ENCODE results near the gene ACACB.
A peak's percentile ranks its signal among the peaks of the same experiment; 100 is the strongest.

Gene ACACB

DNA sequence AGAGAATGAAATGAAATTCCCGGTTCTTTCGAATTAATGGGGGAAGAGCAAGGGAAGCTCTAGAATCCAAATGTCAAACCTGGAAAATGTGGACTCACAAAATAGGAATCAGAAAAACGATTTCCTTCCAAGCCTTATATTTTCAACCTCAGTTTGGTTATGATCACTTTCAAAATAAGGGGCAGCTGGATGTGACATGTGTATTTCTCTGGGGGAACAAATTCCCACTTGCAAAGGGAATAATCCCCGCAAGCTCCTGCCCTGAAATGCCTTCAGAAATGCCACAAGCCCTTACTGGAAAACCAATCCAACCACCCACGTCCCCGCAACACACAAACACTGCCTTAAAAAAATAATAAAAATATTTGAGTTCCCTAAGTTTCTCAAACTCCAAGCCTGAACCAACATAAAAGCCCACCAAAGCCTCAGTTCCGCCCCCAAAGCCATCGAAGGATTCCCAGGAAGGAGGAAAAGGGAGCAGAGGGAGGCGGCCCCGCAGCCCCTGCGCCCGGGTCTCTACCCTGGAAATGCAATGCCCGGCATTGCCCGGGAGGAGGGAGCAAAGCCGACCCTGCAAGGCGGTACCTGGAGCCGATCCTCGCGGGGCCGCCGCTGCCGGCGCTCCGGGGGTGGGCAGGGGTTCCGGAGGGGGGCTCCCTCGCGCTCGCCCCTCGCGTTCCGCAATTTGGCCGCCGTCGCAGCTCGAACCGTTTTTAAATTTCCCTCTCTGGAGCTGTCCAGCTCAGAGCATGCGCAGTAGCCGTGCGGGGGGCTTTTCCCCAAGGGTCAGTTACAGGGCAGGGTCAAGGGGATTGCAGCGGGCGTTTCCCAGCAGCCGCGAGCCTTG lies 192.4 kb downstream of the ACACB start, which contains the start of gene FOXN4:
Gene FOXN4 (minus strand): TSS at position 751 of the 847 bp plus-strand sequence. CDS start 963 bp downstream, outside the sequence.
- DNase-seq, result no peak

DNA sequence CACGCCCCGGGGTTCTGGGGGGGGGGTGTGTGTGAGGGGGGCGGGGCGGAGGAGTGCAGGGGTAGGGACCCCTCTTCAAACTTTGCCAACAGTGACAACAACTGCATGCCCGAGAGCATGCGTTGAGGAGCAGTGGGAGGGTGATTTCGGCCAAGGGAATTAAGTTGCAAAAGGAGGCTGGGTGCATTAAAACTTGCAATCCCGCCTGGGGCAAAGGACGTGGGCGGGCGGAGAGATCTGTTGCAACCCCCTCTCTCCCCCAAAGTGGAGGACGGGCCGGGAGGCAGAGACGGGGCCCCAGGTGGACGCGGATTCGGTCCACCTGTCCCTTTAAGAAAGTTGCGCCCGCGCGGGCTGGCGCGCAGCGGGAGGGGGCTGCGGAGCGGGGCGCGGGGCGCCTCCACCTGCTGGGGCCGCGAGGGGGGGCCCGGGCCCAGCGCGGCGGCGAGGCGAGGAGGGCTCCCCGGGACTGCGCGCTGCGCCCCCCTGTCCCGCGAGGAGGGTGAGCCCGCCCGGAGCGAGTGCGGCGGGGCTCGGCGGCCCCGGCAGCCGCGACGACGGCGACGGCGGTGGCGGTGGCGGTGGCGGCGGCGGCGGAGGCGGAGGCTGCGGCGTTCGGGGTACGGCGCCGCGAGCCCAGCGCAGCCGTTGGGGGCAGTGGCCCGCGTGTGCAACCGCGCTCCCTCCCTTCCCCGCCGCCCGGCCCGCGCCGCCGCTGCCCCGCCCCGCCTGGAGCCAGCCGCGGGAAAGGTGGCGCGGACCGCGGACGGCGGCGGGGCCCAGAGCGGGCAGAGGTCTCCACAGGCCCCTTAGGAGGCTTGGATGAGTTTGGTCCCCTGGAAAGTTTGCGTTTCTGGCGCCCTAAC lies 193.2 kb downstream of the ACACB start:
- peak in 1 of 2 experiments; percentile 20 for DNase-seq

DNA sequence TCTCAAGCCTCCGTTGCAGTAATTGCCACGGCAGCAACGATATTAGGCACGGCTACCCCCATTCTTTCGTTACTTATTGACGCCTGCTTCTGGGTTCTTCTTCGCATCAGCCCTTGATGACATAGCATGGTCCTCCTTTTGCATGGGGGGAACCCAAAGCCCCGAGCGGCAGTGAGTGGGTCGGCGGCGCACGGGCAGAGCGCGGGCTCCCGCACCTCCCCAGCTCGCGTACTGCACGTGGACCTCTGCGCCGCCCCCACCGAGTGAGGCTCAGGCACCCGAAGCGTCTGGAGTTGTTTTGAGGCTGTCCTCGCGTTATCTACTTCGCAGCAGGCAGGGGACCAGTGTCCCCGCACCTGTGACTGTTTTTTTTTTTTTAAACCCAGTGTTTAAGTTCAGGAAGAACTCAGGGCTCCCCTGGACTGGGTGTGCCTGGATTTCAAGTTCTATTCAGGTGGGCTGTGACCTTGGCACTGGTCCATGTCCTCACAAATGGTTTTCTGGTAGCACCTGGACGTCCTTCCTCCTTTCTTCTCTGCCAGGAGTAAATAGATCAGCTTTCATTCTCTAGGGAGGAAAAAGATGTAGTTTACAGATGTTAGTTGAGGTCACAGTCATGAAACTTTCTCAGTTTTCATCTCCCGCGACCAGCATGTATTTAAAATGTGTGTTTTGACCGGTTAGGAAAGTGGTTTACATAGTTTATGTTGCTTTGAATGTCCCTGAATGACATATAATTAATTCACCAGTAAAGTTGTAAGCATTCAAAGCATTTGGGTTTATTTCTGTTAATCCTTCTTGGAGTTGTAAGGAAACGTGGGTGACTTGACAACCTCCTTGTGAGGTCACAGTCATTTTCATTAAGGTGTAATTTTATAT lies 194.1 kb downstream of the ACACB start:
- DNase-seq, result peak; percentile 28 to 62

All from NCI-H2081 (cell line).